Measurements from ENCODE around the gene SLC16A8.
A peak's percentile ranks its signal among the peaks of the same experiment; 100 is the strongest.

SLC16A8 gene

GRCh38 chr22:38072322-38073149, 11.4 kb downstream of the SLC16A8 start:
- DNase-seq (ENCODE audit: low spot score): no peak

- DNase-seq (ENCODE audit: low spot score): no peak
These were observed 12.3 kb downstream of the SLC16A8 start for GRCh38 chr22:38071421-38072321.

DNA sequence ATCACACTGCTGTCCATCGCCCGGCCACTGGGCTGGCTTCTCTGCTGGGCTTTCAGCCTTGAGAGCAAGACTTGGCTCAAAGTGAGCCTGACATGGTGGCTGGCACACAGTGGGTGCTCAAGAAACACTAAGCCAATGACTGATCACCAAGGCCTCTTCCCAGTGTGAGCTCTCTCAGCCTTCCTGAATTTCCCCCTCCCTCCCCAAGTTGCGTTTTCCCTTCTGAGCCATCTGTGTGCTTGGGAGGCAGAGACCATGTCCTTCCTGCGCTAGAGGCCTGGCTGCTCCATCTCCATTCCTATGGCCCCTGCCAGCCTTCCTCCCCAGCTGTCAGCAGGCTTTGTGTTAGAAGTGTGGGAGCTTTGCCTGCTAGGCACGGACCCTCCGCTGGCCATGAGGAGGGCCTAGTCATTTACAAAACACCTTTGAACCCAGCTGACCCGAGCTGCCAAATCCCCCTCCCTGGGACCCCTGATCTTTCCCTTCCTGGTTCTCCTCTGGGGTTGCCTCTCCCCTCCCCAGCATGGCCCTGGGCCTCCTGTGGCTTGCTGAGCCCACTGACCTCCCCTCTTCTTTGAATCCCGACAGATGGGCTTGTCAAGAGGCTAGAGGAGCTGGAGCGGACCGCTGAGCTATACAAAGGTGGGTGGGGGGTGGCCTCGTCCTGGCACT, 13.6 kb downstream of the SLC16A8 start:
- no peak for DNase-seq (ENCODE audit: low spot score)

GRCh38 chr22:38069372-38070249, 14.4 kb downstream of the SLC16A8 start:
- DNase-seq (ENCODE audit: low spot score): no peak

GRCh38 chr22:38068641-38069371, 15.2 kb downstream of the SLC16A8 start:
- no peak for DNase-seq (ENCODE audit: low spot score)

DNA sequence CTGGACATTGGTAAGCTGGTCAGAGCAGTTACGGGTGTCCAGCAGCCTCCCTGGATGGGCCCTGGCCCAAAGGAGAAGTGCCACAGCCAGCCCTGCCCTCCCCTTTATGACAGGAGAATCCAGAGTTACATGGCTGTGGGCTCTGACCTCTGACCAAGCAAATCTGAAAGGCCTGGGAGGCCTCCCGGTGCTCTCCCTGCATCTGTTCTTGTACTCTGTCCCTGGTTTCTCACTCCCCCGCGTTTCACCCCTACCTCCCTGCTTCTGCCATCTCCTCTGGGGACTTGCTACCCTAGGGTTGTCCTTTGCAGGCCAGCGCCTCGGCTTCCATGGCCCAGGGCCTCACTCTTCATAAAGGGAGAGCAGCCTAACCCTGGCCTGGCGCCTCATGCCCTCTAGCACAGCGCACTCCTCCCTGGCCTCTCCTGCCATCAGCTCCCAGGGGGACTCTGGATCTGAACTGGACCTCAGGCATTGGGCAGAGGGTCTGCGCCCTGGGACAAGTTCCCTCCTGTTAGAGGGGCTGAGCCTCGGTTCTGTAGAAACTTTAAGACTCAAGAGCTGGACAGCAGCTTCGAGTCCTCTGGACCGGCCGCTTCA, 16.1 kb downstream of the SLC16A8 start:
- DNase-seq (ENCODE audit: low spot score): no peak

GRCh38 chr22:38067028-38067415, 17.0 kb downstream of the SLC16A8 start:
- no peak for DNase-seq (ENCODE audit: low spot score)

- DNase-seq (ENCODE audit: low spot score): no peak
These were observed 17.5 kb downstream of the SLC16A8 start for GRCh38 chr22:38066381-38067027.

DNA sequence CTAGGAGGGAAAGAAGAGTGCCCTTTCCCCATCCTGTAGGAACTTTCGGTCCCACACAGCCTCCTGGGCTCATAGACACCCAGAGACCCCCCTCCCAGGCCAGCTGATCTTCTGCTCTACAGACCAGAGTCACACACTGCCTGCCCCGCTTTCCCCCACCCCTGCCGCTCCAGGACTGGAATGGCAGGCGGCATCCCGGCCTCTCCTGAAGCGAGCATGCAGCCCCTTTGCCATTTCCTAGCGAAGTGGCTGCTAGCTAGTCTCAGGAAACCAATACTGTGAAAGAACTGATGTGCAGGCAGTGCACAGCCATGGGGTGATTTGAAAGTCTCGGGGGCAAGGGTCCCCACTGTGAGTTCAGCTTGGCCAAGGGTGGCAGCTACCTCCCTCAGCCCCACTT, 18.4 kb downstream of the SLC16A8 start:
- no peak for DNase-seq (ENCODE audit: low spot score)

GRCh38 chr22:38062791-38063190, 21.2 kb downstream of the SLC16A8 start:
- DNase-seq (ENCODE audit: low spot score): no peak

DNA sequence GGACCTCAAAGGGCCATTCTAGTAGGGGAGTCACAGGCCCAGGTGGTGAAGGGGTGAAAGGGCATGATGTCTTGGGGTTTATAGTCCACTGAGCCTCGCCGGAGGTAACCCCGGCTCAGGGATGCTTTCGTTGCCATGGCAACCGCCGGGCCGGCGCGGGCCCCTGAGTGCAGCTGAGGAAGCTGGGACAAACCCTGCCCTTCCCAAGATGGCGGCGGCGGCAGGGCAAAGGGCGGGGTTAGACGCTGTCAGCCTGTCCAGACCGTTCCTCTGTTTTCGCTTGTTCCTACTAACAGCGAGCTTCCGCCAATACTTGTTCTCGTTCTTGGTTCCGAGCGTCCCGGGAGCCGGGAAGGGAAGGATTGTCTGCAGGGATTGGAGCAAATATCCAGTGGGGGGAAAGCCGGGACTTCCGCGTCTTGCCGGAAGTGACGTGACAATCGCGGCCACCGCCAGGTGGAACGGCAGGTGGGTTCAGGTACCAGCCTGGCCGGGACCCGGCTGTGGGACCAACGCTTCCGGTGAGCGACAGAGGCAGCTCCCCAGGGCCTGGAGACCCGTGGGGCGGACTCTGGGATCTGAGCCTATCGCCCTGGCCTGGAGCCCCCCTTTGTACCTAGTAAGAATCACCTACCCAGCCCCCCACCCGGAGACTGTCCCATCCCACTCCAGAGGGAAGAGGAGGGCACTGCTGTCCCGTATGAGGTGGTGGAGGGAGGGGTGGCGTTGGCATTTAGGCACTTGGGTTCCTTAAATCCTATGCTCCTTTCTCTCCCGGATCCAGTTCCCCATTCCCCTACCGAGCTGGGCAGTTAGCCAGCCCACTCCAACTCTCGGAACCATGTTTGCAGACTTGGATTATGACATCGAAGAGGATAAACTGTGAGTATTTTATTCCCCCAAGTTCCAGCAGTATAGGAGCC, 26.8 kb downstream of the SLC16A8 start, which contains the start of gene PICK1:
Gene PICK1, plus strand, starts transcription at position 436 of the 923 bp plus-strand sequence. Its CDS starts 406 bp downstream, at position 842.
- peak; percentile 70 for DNase-seq (ENCODE audit: low spot score)

DNA sequence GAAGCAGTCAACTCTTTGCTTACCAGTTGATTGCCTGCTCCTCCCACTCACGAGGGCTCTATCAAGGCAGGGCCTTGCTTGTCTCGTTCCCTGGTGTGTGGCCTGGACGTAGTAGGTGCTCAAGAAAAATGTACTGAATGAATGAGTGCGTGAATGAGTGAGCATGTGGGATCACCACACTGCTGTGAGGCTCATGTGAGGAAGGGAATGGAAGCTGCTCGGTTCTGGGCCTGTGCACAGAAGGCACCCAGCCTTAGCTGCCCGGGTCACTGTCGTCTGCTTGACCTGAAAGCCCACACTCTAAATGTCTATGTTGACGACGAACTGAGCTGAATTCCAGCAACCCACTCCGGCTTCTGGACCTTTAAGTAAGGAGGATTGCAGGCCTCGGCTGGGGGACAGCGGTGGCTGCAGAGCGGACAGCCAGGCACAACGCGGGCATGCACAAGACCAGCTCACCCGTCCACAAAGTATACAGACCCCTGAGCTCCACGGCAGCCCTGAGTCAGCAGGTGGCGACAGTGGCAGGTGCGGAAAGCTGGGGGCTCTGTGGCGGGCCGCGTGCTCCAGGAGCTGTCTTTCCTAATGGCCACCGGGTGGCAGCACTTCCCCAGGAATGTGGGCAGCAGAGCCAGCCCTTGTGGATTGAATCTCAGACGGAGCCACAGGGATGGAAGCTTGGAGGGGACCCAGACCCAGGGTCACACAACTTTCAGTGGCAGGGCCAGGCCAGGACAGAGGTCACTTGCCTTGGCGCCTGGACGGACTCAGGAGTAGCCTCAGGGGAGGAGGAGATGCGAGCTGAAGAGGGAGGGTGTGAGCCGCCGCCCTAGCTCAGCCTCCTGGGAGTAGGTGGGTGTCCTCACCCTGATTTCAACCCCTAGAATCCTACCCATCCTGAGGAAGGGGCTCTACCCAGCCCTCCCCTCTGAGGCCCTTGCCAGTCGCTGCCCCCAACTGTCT, 31.8 kb downstream of the SLC16A8 start:
- peak; percentile 76 for DNase-seq (ENCODE audit: low spot score)

GRCh38 chr22:38051261-38051660, 32.7 kb downstream of the SLC16A8 start:
- no peak for DNase-seq (ENCODE audit: low spot score)

- DNase-seq (ENCODE audit: low spot score): no peak
These were observed 33.3 kb downstream of the SLC16A8 start for GRCh38 chr22:38050720-38051119.

- no peak for DNase-seq (ENCODE audit: low spot score)
These were observed 34.0 kb downstream of the SLC16A8 start for GRCh38 chr22:38049812-38050619.

GRCh38 chr22:38046070-38046748, 37.8 kb downstream of the SLC16A8 start:
- DNase-seq (ENCODE audit: low spot score): no peak
